K562 (cell line): ENCODE results near the gene PTGR2. TPM values are rescaled to one million over a fixed set of nuclear protein-coding genes. Genes with fewer than 3 reads are reported as not detected.

Source experiments
- ARID2 ChIP-seq: fragments of 450-650 bp; IDR thresholded peaks from 2 replicates; pipeline ENCODE4 v1.6.1; 2017; ENCODE audit warnings: antibody characterized with exemption, mild to moderate bottlenecking
- BRF2 ChIP-seq: IDR thresholded peaks from 3 replicates; pipeline ENCODE4 v1.6.1; 2011; ENCODE audit warnings: borderline replicate concordance, mild to moderate bottlenecking; ENCODE audit not compliant: insufficient read length, insufficient read depth
- CLOCK ChIP-seq: fragments of 250-450 bp; sonication (Bioruptor Pico); IDR thresholded peaks from 2 replicates; pipeline ENCODE4 v1.4.0; 2020; ENCODE audit warnings: mild to moderate bottlenecking, moderate library complexity, borderline replicate concordance
- CSDE1 ChIP-seq, 2 experiments: fragments of 450-650 bp; IDR thresholded peaks; 2 replicates each; pipeline ENCODE4 v1.6.1; 2016; ENCODE audit warnings: mild to moderate bottlenecking in 1 of 2
- FOXA1 ChIP-seq: fragments of 450-650 bp; IDR thresholded peaks from 2 replicates; pipeline ENCODE4 v1.6.1; 2016; ENCODE audit warnings: mild to moderate bottlenecking, borderline replicate concordance
- FOXP4 ChIP-seq: sonication (generic); formaldehyde crosslinking; IDR thresholded peaks from 2 replicates; pipeline ENCODE4 v1.8.0; 2022; ENCODE audit warnings: mild to moderate bottlenecking, missing genetic modification reagents, borderline replicate concordance
- GABPB1 ChIP-seq: sonication (generic); formaldehyde crosslinking; IDR thresholded peaks from 2 replicates; pipeline ENCODE4 v1.8.0; 2022; ENCODE audit warnings: mild to moderate bottlenecking, missing genetic modification reagents
- HLTF ChIP-seq: fragments of 450-650 bp; IDR thresholded peaks from 2 replicates; pipeline ENCODE4 v1.6.1; 2016
- IRF9 ChIP-seq: fragments of 450-650 bp; IDR thresholded peaks from 2 replicates; pipeline ENCODE4 v1.6.1; 2016; ENCODE audit warnings: missing biosample characterization, missing genetic modification characterization
- KHSRP ChIP-seq: fragments of 450-650 bp; IDR thresholded peaks from 2 replicates; pipeline ENCODE4 v1.6.1; 2017
- NEUROD1 ChIP-seq: fragments of 150-350 bp; IDR thresholded peaks from 2 replicates; pipeline ENCODE4 v1.6.1; 2014; ENCODE audit warnings: borderline replicate concordance, low read length, low read depth; ENCODE audit not compliant: partially characterized antibody
- PHF20 ChIP-seq: fragments of 450-650 bp; IDR thresholded peaks from 2 replicates; pipeline ENCODE4 v1.6.1; 2018; ENCODE audit not compliant: partially characterized antibody
- POU5F1 ChIP-seq: fragments of 150-350 bp; IDR thresholded peaks from 2 replicates; pipeline ENCODE4 v1.6.1; 2014; ENCODE audit warnings: borderline replicate concordance, low read length, low read depth, mild to moderate bottlenecking; ENCODE audit not compliant: partially characterized antibody
- TCF15 ChIP-seq: fragments of 250-450 bp; sonication (Bioruptor Pico); IDR thresholded peaks from 2 replicates; pipeline ENCODE4 v1.8.0; 2022; ENCODE audit warnings: moderate library complexity, mild to moderate bottlenecking, inconsistent platforms
- YBX1 ChIP-seq: fragments of 450-650 bp; IDR thresholded peaks from 2 replicates; pipeline ENCODE4 v1.7.1; 2016; ENCODE audit warnings: mild to moderate bottlenecking
- ZBTB33 ChIP-seq: sonication (generic); formaldehyde crosslinking; IDR thresholded peaks from 2 replicates; pipeline ENCODE4 v1.8.1; 2023; ENCODE audit warnings: mild to moderate bottlenecking, missing genetic modification reagents
- ZBTB8A ChIP-seq: fragments of 450-650 bp; IDR thresholded peaks from 2 replicates; pipeline ENCODE4 v1.6.1; 2018; ENCODE audit warnings: mild to moderate bottlenecking, moderate library complexity; ENCODE audit not compliant: partially characterized antibody
- ZNF121 ChIP-seq: sonication (generic); formaldehyde crosslinking; conservative IDR thresholded peaks from 2 replicates; pipeline ENCODE4 v1.8.0; 2022; ENCODE audit warnings: missing genetic modification reagents
- ZNF24 ChIP-seq: fragments of 450-650 bp; IDR thresholded peaks from 2 replicates; pipeline ENCODE4 v1.6.1; 2016
- polyA plus RNA-seq, 8 experiments: library from polyadenylated mRNA; depleted of rRNA in 4 of 8; stranded (reverse) in 5 of 8; unstranded in 3 of 8; fragments of >200 nt; fragmentation: Nextera tagmentation in 2 of 8; fragmentation: Illumina TruSeq in 1 of 8; extraction: Ambion mirVana in 2 of 8; extraction: Trizol in 1 of 8; gene quantifications; 2 replicates each; pipeline versions ENCODE4 v1.2.1 to v1.2.3, GENCODE V29; 2011 to 2014; ENCODE audit warnings: inconsistent platforms in 1 of 8, missing spikeins in 1 of 8
- total RNA-seq, 7 experiments: library from RNA; depleted of rRNA in 6 of 7; stranded (reverse); fragments of >200 nt in 6 of 7; fragmentation: Illumina TruSeq in 2 of 7; extraction: Trizol in 2 of 7; gene quantifications; 2 replicates each; pipeline versions ENCODE4 v1.2.1 to v1.2.3, GENCODE V29; 2011 to 2021; ENCODE audit warnings: low replicate concordance in 1 of 7

The PTGR2 gene
- total and polyA plus RNA-seq, 9 of the 15 experiments (the other 6 are each of a cell fraction or from before 2014, with no cell fraction given), result 7.4 to 23.0 (median 13.0) TPM

GRCh38 chr14:73851567-73852382 lies at the start of gene PTGR2 (continued):
- TF ChIP-seq ZBTB33, result no peak
- TF ChIP-seq KHSRP, result no peak
- no peak for TF ChIP-seq CLOCK (CRISPR knock-in tag)
- TF ChIP-seq YBX1, result no peak
- TF ChIP-seq ARID2, result no peak
- no peak for TF ChIP-seq FOXA1
- no peak for TF ChIP-seq BRF2
- TF ChIP-seq FOXP4 (CRISPR knock-in tag), result 0 out of 2 replicates have a peak, but pooled peaks have one; percentile 56
- TF ChIP-seq NEUROD1, result no peak
- no peak for TF ChIP-seq POU5F1
- TF ChIP-seq HLTF, result no peak
- no peak for TF ChIP-seq ZBTB8A
- TF ChIP-seq CSDE1 (IDR thresholded peaks at IDR 0.05), result peak in 1 of 2 experiments; percentile 61; a peak in 1 of 4 replicates
- no peak for TF ChIP-seq ZNF24
- no peak for TF ChIP-seq IRF9 (tag)
- TF ChIP-seq ZNF121 (CRISPR knock-in tag), result no peak
- no peak for TF ChIP-seq TCF15 (CRISPR knock-in tag)
- TF ChIP-seq GABPB1, result 0 out of 2 replicates have a peak, but pooled peaks have one; percentile 29
- TF ChIP-seq PHF20, result peak; percentile 18
